IPS DF 19.7 (cell line): ENCODE measurements around the gene MYL2.

ENCODE experiments used
- DNase-seq: peaks from one replicate; pipeline ENCODE4 v3.0.0-alpha.2; 2013; ENCODE audit warnings: low read depth, low spot score

The MYL2 gene

DNA sequence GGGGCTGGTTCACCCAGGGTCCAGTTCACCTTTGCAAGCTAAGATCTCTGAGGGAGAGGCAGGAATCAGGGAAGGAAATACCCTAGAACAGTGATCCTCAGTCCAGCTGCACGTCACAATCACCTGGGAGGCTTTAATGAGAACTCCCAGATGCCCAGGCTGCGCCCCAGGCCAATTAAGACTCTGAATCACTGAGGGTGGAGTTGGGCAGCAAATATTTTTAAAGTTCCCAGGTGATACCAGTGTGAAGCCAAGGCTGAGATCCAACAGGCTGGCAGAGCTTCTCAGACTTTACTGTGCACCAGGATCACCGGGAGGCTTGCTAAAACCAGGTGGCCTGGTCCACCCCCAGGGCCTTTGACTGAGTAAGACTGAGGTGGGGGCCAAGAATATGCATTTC lies 23.8 kb downstream of the MYL2 start:
- no peak for DNase-seq

DNA sequence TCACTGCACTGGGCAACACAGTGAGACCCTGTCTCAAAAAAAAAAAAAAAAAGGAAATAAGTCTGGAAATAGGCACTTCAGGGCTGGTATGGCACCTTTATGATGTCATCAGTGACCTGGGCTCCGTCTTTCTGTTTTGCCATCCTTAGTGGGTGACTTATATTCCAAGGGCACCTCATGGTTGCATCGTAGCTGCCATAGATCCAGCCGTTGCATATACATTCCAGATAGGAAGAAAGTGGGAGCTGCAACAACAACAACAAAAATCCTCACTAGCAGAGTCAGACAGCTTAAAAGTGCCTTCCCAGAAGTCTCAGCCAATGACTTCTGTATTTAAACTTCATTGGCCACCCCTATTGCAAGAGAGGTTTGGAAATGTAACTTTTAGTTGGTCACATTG lies 26.4 kb downstream of the MYL2 start:
- no peak for DNase-seq

DNA sequence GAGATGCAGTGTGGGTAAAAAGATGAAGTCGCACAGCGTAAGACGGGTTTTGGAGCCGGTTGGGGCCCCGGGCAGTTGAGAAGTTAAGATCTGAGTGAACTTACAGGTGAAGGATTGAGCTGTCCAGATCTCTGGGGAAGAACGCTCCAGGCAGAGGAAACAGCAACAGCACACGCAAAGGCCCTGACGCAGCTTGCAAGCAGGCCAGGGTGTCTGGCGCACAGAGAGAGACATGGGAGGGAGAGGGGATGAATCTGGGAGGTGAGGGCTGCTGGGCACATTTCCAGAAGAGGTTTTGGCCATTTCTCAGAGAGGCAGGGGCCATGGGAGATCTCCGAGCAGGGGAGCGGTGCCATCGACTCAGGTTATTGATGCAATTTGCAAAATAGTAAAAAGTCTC lies 31.0 kb downstream of the MYL2 start:
- no peak for DNase-seq

DNA sequence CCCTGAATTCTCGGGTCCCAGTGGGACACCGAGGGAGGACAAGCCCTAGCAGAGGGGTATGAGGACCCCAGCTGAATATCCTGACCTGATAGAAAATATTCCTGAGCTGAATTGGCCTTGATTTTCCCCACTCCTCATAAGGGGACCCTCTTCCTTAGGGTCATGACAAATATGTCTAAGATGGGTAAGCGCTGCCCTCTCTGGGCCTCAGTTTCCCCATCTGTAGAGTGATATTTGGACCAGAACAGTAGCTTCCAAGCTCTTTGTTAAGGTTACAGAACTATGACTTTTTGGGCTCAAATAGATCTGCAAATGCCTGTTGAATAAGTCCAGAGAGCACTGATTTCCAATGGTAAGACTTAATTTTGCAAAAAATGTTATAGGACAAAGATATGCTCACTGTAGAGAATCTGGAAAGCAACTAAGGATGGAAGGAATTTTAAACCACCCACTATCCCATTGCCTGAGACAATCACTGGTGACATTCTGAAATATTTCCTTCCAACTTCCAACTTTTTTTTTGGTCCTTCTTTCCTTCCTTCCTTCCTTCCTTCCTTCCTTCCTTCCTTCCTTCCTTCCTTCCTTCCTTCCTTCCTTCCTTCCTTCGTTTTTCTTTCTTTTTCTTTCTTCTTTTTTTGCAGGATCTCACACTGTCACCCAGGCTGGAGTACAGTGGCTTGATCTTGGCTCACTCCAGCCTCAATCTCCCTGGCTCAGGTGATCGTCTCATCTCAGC lies 32.0 kb downstream of the MYL2 start:
- DNase-seq: no peak

DNA sequence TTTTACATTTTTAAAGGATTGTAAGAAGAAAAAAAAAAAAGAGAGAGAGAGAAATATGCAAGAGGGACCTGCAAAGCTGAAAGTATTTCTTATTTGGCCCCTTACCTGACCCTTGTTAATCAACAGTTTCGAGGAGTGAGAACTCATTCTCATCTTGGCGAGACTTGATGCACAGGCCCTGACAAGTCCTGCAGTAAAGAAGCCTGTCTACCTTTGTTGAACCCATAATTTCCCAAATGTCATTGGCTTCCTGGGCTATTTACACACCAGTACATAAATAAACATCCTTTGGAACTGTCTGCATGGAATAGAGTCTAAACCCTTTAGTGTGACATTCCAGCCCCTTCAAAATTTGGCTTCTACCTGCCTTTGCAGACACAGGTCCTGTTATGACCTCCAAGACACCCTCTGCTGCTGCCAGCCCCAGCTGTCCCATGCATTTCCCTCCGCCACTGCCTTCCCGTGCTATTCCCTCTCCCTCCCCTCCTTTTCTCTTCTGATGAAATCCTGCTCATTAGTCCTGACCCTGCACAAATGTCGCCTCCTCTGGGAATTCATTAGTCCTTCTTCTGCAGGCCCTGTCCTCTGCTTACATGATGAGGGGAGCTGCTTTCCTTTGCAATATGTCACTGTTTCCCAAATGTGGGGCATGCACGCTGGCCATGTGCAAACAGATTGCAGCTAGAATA lies 35.1 kb downstream of the MYL2 start:
- DNase-seq: no peak

DNA sequence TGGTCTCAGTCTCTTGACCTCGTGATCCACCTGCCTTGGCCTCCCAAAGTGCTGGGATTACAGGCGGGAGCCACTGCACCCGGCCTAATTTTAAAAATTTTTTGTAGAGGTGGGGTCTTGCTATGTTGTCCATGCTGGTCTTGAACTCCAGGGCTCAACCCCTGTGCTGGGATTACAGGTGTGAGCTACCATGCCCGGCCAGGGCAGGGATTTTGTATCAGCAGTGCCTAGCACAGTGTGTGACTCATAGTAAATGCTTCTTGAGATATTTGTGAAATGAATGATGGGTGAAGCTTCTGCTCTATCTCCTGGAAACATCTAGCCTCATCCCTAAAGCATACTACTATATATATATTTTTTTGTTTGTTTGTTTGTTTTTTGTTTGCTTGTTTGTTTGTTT lies 37.1 kb downstream of the MYL2 start:
- DNase-seq: no peak

DNA sequence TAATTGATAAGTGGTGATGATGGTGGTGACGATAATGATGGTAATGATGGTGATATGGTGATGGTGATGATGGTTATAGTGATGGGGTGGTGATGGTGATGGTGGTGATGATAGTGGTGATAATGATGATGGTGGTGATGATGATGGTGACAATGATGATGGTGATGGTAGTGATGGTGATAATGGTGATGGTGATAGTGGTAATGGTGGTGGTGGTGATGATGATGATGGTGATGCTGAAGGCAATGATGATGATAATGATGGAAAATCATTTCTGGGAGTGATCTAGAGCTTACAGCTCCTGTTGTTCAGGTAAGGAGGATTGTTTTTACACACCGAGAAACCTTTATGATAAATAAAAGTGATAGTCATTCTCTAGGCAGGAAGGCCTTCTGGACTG lies 39.7 kb downstream of the MYL2 start:
- DNase-seq: no peak

DNA sequence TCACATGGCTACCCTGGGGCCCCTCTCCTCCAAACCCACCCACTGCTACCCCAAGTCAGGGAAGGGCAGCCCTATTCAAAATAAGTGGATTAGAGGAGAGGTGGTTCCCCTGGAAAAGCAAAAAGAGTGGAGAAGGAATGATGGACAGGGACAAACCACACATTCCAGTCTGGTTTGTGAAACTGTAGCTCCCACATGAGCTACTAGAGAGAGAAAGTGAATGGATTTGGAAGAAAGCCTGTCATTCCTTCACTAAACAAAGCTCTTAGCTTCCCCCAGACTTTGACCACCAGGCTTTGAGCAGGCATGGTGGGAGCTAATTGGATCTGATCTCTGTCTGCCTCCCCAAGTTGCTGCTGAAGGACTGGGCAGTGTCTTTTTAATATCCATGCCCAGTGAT lies 45.6 kb downstream of the MYL2 start:
- no peak for DNase-seq

DNA sequence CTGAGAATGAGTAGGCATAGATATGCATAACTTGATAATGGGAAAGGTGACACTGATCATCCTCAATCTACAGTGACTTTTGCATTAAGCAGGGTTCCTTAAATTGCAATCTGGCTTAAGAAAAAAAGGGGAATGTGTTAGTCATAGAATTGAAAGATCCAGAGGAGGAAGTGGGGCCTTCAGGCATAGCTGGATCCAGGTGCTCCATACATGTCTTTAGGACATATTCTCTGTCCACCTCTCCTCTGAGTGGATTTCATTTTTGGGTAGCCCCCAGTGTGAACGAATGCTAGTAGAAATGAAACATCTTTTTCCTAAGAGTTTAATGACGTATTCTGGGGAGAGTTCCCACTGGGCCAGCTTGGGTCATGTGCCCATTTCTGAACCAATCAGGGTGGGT lies 46.0 kb downstream of the MYL2 start:
- DNase-seq: no peak

DNA sequence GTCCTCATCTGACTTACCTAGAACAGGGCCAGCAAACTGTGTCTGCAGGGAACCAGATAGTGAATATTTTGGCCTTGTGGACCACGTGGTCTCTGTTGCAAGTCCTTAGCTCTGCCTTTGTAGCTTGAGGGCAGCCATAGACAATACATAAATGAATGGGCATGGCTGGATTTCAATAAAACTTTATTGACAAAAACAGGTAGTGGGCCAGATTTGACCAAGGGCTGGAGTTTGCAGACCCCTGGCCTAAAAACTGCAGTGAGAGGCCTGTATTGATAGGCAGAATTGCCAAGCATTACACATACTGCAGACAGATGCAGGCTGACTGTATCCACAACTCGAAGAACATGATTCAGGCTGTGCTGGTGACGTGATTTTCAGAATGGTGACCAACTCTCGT lies 48.3 kb downstream of the MYL2 start:
- no peak for DNase-seq

DNA sequence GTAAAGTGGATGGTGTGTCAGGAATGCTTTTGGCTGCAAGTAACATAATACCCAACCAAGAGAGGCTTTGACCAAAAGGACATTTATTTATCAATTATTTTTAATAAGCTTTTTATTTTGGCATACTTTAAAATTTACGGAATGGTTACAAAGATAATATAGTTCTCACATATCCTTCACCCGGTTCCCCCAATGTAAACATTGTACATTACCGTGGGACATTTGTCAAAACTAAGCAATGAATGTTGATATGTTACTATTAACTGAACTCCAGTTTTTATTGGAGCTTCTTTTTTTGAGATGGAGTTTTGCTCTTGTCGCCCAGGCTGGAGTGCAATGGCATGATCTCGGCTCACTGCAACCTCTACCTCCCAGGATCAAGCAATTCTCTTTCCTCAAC lies 50.6 kb downstream of the MYL2 start:
- DNase-seq: no peak

DNA sequence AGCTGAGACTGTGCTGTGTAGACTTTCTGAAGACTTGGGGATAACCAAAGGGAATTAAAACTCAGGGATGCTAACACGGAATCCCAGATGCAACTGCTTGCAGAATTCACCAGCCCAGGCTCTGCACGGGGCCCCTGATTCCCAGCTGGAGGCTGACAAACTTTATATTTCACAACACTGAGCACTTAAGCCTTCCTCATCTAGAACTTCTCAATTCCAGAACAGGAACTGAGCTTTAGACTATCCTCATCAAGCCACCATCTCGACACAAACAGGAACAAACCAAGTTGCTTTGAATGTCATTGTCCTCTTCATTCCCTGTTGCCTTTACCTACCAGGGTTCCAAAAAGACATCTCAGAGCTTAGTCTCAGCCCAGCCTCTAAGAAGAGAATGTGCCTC lies 51.4 kb downstream of the MYL2 start:
- DNase-seq: no peak

DNA sequence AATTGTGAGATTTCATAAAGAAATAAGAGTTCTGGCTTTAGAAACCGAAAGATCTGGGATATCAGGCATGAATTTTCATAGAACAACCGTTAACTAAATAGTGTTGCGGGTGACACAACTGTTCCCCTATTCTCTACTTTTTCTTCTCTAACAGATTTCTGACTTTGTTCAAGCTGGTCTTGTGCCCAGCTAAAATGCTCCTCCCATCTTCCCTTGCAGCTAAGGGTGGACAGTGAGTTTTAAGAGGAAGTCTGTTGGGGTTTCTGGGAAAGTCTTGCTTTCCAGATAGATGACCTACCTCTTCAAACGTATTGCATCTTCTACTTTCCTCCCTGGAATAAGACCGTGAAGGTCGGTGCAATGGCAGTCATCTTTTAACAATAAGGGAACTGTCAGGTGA lies 54.9 kb downstream of the MYL2 start:
- DNase-seq: no peak

DNA sequence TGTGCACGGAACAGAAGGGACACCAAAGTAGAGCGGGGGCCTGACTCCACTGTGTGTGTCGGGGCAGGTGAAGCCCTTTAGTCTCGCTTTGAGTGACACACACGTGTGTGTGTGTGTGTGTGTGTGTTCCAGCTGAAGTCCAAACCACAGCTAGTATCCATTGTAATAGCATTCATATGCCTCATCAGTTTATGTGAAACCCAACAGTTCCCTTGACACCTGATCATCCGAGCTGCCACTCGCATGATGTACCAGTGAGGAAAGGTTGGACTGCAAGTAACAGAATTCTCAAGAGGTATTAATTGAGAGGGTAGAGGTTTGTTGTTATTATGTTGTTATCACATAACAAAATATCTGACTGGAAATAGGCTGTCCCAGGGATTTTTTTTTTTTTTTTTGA lies 57.2 kb downstream of the MYL2 start:
- DNase-seq: no peak

DNA sequence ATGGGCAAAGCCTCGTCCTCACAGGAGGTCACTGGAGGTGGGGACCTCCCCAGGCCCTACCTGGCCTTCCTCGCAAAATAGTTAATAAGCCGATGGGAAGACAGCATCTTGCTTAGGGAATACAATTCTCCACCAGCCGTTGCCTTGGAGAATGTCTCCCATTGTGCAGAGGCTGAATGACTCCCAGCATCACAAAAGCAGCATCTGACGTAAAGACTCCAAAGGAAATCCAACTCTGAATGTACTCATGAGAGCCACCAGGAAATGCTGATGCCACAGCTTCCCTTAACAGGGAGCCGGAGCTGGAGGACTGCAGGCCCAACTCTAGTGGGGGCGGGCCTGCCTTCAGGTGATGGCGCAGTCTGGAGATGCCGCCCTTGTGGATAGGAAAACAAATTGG lies 58.0 kb downstream of the MYL2 start:
- DNase-seq: no peak

DNA sequence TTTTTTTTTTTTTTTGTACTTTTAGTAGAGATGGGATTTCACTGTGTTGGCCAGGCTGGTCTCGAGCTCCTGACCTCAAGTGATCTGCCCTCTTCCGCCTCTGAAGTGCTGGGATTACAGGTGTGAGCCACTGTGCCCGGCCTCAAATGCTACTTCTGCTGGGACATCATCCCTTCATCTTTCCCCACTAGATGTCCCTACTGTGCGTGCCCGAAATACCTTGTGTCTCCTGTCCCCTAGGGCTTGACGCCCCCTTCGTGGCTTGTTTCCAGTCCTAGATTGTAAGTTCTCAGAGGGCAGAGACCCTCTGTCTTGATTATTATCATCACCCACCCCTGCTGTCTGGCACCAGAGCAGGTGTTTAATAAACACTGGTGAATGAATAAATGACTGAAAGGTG lies 58.6 kb downstream of the MYL2 start:
- no peak for DNase-seq
